ENCODE data around the gene NPEPPS. TPM values are rescaled to one million over a fixed set of nuclear protein-coding genes. Genes with fewer than 3 reads are reported as not detected.
"Not testable (repeated sequence)": the region's sequence is repeated elsewhere in the genome, so short reads cannot be mapped to it uniquely, and the experiment has no call there.

Gene NPEPPS
- total and polyA plus RNA-seq, 4 experiments from 2014 or later = 35.2 to 131 (median 83.9) TPM

DNA sequence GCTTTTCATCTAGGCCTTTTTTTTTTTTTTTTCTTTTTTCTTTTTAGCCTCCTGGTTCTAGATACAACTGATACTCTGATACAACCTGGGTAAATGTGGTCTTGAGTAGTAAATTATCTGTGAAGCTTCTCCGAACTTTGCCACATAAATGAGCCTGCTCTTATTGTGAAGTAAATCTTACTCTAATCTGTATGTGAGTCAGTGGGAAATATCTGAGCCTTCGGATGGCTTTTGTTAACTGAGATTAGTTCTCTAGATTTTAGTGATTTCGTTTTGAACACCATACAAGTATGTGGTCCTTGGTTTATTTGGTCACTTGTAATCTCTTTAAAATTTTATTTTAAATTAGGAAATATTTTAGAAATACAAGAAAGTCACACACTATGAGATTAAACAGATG, 8.2 kb downstream of the NPEPPS start:
- not testable (repeated sequence) for H3K36me3 Mint-ChIP-seq
- H3K27ac Mint-ChIP-seq = peak overlapping the region in 1 of 7 donors; percentile 50

DNA sequence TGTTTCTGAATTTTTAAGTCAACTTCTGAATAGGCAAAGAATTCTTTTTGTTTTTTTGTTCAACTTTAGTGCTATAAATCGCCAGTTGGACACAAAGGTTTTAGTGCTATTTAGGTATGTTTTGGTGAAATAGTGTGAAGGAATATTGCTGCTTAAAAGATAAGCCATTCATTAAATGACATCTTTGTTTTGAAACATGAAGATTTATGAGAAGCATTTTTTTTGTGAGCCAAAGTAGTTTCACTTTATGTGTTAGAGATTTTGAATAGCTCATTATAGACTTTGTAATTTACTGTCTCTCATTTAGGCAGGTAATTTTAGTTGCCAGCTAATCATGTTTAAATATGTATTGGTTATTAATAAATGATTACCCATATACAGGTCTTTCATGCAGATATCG, 10.8 kb downstream of the NPEPPS start:
- H3K4me3 ChIP-seq (ENCODE audit: low read length in 2 of 2); H3K27ac ChIP-seq (ENCODE audit: low read depth, low read length); H3K9me3 ChIP-seq (ENCODE audit: control insufficient read depth in 1 of 2, low read length in 2 of 2); H3K36me3 ChIP-seq (ENCODE audit: insufficient read depth, low read length); CTCF ChIA-PET (ENCODE audit: partially characterized antibody); H3K4me1 ChIP-seq (ENCODE audit: insufficient read depth, low read length); H3K36me3 Mint-ChIP-seq; intact Hi-C loops (cut with micrococcal nuclease); DNase-seq; H3K9me3 Mint-ChIP-seq; POLR2A ChIA-PET (ENCODE audit: partially characterized antibody); H3K27ac Mint-ChIP-seq; H3K27me3 Mint-ChIP-seq; H3K27me3 ChIP-seq (ENCODE audit: insufficient read depth, low read length); H3K4me3 Mint-ChIP-seq: not testable (repeated sequence)
- peaks cover 0 to 14% (median 6%) of the 10 kb centered on the region in 4 donors for H3K4me1 Mint-ChIP-seq

More for the DNA sequence above, 8.2 kb downstream of the NPEPPS start:
- H3K27me3 Mint-ChIP-seq; H3K27me3 ChIP-seq (ENCODE audit: insufficient read depth, low read length); H3K4me3 Mint-ChIP-seq; DNase-seq; POLR2A ChIA-PET (ENCODE audit: partially characterized antibody); H3K4me1 ChIP-seq (ENCODE audit: insufficient read depth, low read length); intact Hi-C loops (cut with micrococcal nuclease); H3K9me3 Mint-ChIP-seq; H3K9me3 ChIP-seq (ENCODE audit: control insufficient read depth in 1 of 2, low read length in 2 of 2); H3K4me3 ChIP-seq (ENCODE audit: low read length in 2 of 2); H3K36me3 ChIP-seq (ENCODE audit: insufficient read depth, low read length); H3K27ac ChIP-seq (ENCODE audit: low read depth, low read length): not testable (repeated sequence)
- H3K4me1 Mint-ChIP-seq = peaks cover 2 to 13% (median 5%) of the 10 kb centered on the region in 4 donors
- CTCF ChIA-PET (ENCODE audit: partially characterized antibody) = interaction anchor here (1.2 kb wide), 1 partner anchor 77 kb away, joined by 5 read pairs; no protein-coding TSS in a partner anchor

DNA sequence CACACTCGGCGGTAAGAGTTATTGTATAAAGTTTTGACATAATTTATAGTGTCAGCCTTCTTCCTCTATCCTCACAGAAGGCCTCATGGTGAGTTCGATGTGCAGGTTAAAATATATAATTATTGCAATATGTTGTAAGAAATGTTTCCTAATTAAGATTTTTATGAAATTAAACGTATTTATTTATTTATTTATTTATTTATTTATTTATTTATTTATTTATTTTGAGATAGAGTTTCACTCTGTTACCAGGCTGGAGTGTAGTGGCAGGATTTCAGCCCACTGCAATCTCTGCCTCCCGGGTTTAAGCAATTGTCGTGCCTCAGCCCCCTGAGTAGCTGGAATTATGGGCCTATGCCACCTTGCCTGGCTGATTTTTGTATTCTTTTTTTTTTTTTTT, 13.4 kb downstream of the NPEPPS start:
- H3K4me1 Mint-ChIP-seq; H3K4me1 ChIP-seq (ENCODE audit: insufficient read depth, low read length); DNase-seq; H3K9me3 ChIP-seq (ENCODE audit: control insufficient read depth in 1 of 2, low read length in 2 of 2); H3K4me3 ChIP-seq (ENCODE audit: low read length in 2 of 2); H3K36me3 ChIP-seq (ENCODE audit: insufficient read depth, low read length); H3K27ac ChIP-seq (ENCODE audit: low read depth, low read length); H3K27ac Mint-ChIP-seq; H3K4me3 Mint-ChIP-seq; H3K9me3 Mint-ChIP-seq; H3K27me3 Mint-ChIP-seq; intact Hi-C loops (cut with micrococcal nuclease); POLR2A ChIA-PET (ENCODE audit: partially characterized antibody); H3K27me3 ChIP-seq (ENCODE audit: insufficient read depth, low read length); CTCF ChIA-PET (ENCODE audit: partially characterized antibody): not testable (repeated sequence)
- H3K36me3 Mint-ChIP-seq = peaks cover 10 to 15% of the 10 kb centered on the region in 2 donors

DNA sequence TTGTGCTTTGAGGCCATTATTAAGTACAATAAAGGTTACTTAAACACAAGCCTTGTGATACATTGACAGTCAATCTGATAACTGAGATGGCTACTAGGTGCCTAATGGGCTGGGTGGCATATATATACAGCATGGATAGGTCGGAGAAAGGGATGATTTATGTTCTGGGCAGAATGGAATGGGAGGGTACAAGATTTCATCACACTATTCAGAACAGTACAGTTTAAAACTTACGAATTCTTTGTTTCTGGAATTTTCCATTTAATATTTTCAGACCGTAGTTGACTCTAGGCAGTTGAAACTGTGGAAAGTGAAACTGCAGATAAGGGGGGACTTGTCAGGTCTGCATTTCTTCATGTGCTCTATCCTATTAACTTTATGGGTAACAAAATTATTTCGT, 23.8 kb downstream of the NPEPPS start:
- H3K27ac ChIP-seq (ENCODE audit: low read depth, low read length); H3K4me1 ChIP-seq (ENCODE audit: insufficient read depth, low read length); H3K36me3 Mint-ChIP-seq; H3K4me1 Mint-ChIP-seq; H3K9me3 ChIP-seq (ENCODE audit: control insufficient read depth in 1 of 2, low read length in 2 of 2); H3K4me3 Mint-ChIP-seq; H3K27me3 ChIP-seq (ENCODE audit: insufficient read depth, low read length); H3K36me3 ChIP-seq (ENCODE audit: insufficient read depth, low read length); H3K27me3 Mint-ChIP-seq; CTCF ChIA-PET (ENCODE audit: partially characterized antibody); intact Hi-C loops (cut with micrococcal nuclease); DNase-seq; POLR2A ChIA-PET (ENCODE audit: partially characterized antibody); H3K9me3 Mint-ChIP-seq; H3K4me3 ChIP-seq (ENCODE audit: low read length in 2 of 2): not testable (repeated sequence)
- H3K27ac Mint-ChIP-seq = peak overlapping the region in 2 of 7 donors; percentile 7 to 24

DNA sequence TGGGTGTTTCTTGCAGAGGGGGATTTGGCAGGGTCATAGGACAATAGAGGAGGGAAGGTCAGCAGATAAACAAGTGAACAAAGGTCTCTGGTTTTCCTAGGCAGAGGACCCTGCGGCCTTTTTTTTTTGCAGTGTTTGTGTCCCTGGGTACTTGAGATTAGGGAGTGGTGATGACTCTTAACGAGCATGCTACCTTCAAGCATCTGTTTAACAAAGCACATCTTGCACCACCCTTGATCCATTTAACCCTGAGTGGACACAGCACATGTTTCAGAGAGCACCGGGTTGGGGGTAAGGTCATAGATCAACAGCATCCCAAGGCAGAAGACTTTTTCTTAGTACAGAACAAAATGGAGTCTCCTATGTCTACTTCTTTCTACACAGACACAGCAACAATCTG, 25.2 kb downstream of the NPEPPS start:
- H3K27ac Mint-ChIP-seq; H3K36me3 Mint-ChIP-seq; POLR2A ChIA-PET (ENCODE audit: partially characterized antibody); H3K36me3 ChIP-seq (ENCODE audit: insufficient read depth, low read length); H3K4me3 Mint-ChIP-seq; H3K4me3 ChIP-seq (ENCODE audit: low read length in 2 of 2); H3K27me3 Mint-ChIP-seq; H3K27me3 ChIP-seq (ENCODE audit: insufficient read depth, low read length); H3K9me3 ChIP-seq (ENCODE audit: control insufficient read depth in 1 of 2, low read length in 2 of 2); DNase-seq; H3K27ac ChIP-seq (ENCODE audit: low read depth, low read length); intact Hi-C loops (cut with micrococcal nuclease); H3K9me3 Mint-ChIP-seq; CTCF ChIA-PET (ENCODE audit: partially characterized antibody): not testable (repeated sequence)
- peaks cover 12 to 17% (median 15%) of the 10 kb centered on the region in 4 donors for H3K4me1 Mint-ChIP-seq
- H3K4me1 ChIP-seq (ENCODE audit: insufficient read depth, low read length) = peaks cover 12% of the 10 kb centered on the region

DNA sequence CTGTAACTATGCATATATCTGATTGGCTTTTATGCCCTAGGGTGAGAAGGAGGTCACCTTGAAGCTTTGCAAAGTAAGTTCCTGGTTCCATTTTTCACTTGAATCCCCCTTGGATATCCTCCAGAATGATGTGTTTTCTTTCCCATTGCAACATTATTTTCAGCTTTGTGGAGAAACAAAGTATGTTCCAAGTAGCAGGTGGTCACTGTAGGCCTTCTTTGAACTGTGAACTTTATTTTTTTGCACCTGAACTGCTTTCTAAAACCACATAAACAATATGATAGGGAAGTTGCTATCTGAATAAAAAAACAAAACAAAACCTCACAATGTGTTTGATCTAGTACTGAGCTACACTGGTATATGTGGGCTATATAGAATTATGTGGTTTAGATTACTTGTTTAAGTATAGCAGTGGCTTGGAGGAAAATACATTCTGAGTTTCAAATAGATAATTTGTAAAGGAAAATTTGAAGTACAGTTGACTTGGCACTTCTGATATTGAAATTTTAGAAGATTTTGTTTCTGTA, 29.7 kb downstream of the NPEPPS start:
- H3K27ac ChIP-seq (ENCODE audit: low read depth, low read length); H3K36me3 Mint-ChIP-seq; CTCF ChIA-PET (ENCODE audit: partially characterized antibody); H3K27me3 Mint-ChIP-seq; DNase-seq; H3K9me3 Mint-ChIP-seq; H3K9me3 ChIP-seq (ENCODE audit: control insufficient read depth in 1 of 2, low read length in 2 of 2); H3K4me3 ChIP-seq (ENCODE audit: low read length in 2 of 2); POLR2A ChIA-PET (ENCODE audit: partially characterized antibody); H3K27me3 ChIP-seq (ENCODE audit: insufficient read depth, low read length); H3K4me3 Mint-ChIP-seq; H3K36me3 ChIP-seq (ENCODE audit: insufficient read depth, low read length); intact Hi-C loops (cut with micrococcal nuclease): not testable (repeated sequence)
- Mint-ChIP-seq H3K27ac (peak overlapping the region in 2 of 7 donors; percentile 32 to 43), H3K4me1 (peaks cover 14 to 23% (median 18%) of the 10 kb centered on the region in 4 donors)
- peaks cover 20% of the 10 kb centered on the region for H3K4me1 ChIP-seq (ENCODE audit: insufficient read depth, low read length)

DNA sequence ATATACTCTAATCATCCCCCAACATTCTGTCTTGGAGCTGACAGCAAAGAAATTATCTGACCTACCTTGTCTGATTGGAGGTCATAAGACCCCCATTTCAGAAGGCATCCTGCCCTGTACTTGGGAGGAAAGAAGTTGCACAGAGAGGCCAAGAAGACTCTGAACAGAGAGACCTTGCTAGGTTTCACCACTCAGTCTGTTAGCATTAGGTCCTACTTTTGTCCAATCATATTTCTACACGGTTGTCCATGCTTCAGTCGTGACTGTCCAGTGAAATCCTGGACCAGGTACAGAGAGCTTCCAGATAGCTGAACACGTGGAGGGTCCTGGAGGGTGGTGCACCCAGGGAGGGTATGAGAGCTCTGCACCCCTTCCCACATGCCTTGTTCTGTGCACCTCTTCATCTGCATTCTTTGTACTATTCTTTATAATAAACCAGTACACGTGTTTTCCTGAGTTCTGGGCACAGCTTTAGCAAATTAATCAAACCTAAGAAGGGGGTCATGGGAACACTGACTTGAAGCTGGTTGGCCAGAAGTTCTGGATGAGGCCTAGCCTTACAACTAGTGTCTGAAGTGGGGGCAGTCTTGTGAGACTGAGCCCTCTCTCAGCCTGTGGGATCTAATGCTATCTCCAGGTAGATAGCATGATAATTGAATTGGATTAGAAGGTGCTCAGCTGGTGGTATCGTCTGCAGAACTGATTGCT, 30.9 kb downstream of the NPEPPS start:
- H3K4me3 Mint-ChIP-seq = peak overlapping the region in 1 of 8 donors; percentile 17
- DNase-seq; H3K36me3 Mint-ChIP-seq; H3K9me3 Mint-ChIP-seq; H3K36me3 ChIP-seq (ENCODE audit: insufficient read depth, low read length); CTCF ChIA-PET (ENCODE audit: partially characterized antibody); intact Hi-C loops (cut with micrococcal nuclease); H3K27me3 Mint-ChIP-seq; H3K9me3 ChIP-seq (ENCODE audit: control insufficient read depth in 1 of 2, low read length in 2 of 2); H3K4me3 ChIP-seq (ENCODE audit: low read length in 2 of 2); H3K27ac ChIP-seq (ENCODE audit: low read depth, low read length); H3K27me3 ChIP-seq (ENCODE audit: insufficient read depth, low read length); POLR2A ChIA-PET (ENCODE audit: partially characterized antibody): not testable (repeated sequence)
- peaks cover 14 to 24% (median 19%) of the 10 kb centered on the region in 4 donors for H3K4me1 Mint-ChIP-seq
- peaks cover 20% of the 10 kb centered on the region for H3K4me1 ChIP-seq (ENCODE audit: insufficient read depth, low read length)
- peak overlapping the region in 5 of 7 donors; percentile 58 to 86 (median 81) for H3K27ac Mint-ChIP-seq
